SK-N-SH (cell line): ENCODE data around the gene CCDC187. TPM values are rescaled to one million over a fixed set of nuclear protein-coding genes. Genes with fewer than 3 reads are reported as not detected.

Experiments used
- CTCF ChIA-PET: fragments of 300-600, 350-600 bp; formaldehyde crosslinking; extraction: SDS; loops from one replicate; lab custom pipeline; 2021; lab: Yijun Ruan, JAX
- POLR2A ChIA-PET: fragments of 350-600 bp; sonication (Branson Sonifier 250); formaldehyde crosslinking; extraction: SDS; loops from one replicate; lab custom pipeline; 2020; ENCODE audit warnings: antibody characterized with exemption, inconsistent platforms; lab: Yijun Ruan, JAX
- DNase-seq: peaks from one replicate; pipeline ENCODE4 v3.0.0; 2012
- H2AFZ ChIP-seq: fragments of 200-600 bp; sonication (generic); 2 replicates; pipeline ENCODE4 v1.8.1; 2016; ENCODE audit warnings: antibody characterized with exemption, mild to moderate bottlenecking, low read depth
- H3F3A ChIP-seq: fragments of 200-600 bp; sonication (generic); replicated peaks from 2 replicates; pipeline ENCODE3; 2016; ENCODE audit warnings: antibody characterized with exemption, mild to moderate bottlenecking; ENCODE audit not compliant: insufficient read depth
- H3K27ac ChIP-seq, 2 experiments: fragments of 200-500 bp in 1 of 2; fragments of 200-600 bp in 1 of 2; sonication (Bioruptor generic) in 1 of 2; sonication (generic), shearing (Covaris generic) in 1 of 2; 2 replicates each; pipeline versions ENCODE4 v1.5.1 to v1.6.1; 2014 to 2016; ENCODE audit warnings: low read depth in 2 of 2, inconsistent platforms in 1 of 2, low read length in 1 of 2, mild to moderate bottlenecking in 1 of 2, mixed read lengths in 1 of 2
- H3K27me3 ChIP-seq: fragments of 200-600 bp; sonication (generic), shearing (Covaris generic); 2 replicates; pipeline ENCODE4 v1.6.1; 2016; ENCODE audit warnings: mixed run types; ENCODE audit not compliant: insufficient read depth
- H3K36me3 ChIP-seq, 2 experiments: fragments of 200-500 bp in 1 of 2; fragments of 200-600 bp in 1 of 2; sonication (Bioruptor generic) in 1 of 2; sonication (generic) in 1 of 2; replicated peaks in 1 of 2; 2 replicates each; pipeline versions ENCODE3 to v1.5.1; 2014 to 2016; ENCODE audit warnings: low read length in 1 of 2, mild to moderate bottlenecking in 1 of 2; ENCODE audit not compliant: insufficient read depth in 2 of 2, control insufficient read depth in 1 of 2
- H3K4me1 ChIP-seq, 2 experiments: fragments of 200-500 bp in 1 of 2; fragments of 200-600 bp in 1 of 2; sonication (Bioruptor generic) in 1 of 2; sonication (generic), shearing (Covaris generic) in 1 of 2; 2 replicates each; pipeline versions ENCODE4 v1.5.1 to v1.6.1; 2014 to 2016; ENCODE audit warnings: low read depth in 1 of 2, low read length in 1 of 2, mixed run types in 1 of 2; ENCODE audit not compliant: insufficient read depth in 2 of 2, control insufficient read depth in 1 of 2
- H3K4me2 ChIP-seq: fragments of 200-600 bp; sonication (generic), shearing (Covaris generic); 2 replicates; pipeline ENCODE4 v1.6.1; 2017; ENCODE audit warnings: mixed run types
- H3K4me3 ChIP-seq, 2 experiments: fragments of 200-500 bp in 1 of 2; fragments of 200-600 bp in 1 of 2; sonication (Bioruptor generic) in 1 of 2; sonication (generic), shearing (Covaris generic) in 1 of 2; 2 replicates each; pipeline versions ENCODE4 v1.5.1 to v1.8.1; 2014 to 2016; ENCODE audit warnings: low read depth in 2 of 2, inconsistent platforms in 1 of 2, low read length in 1 of 2, mild to moderate bottlenecking in 1 of 2, mixed read lengths in 1 of 2, moderate library complexity in 1 of 2
- H3K79me2 ChIP-seq: fragments of 200-600 bp; sonication (generic); 2 replicates; pipeline ENCODE4 v1.8.1; 2017; ENCODE audit warnings: mild to moderate bottlenecking; ENCODE audit not compliant: insufficient read depth
- H3K9ac ChIP-seq: fragments of 200-600 bp; sonication (generic); 2 replicates; pipeline ENCODE4 v1.6.1; 2017; ENCODE audit warnings: mixed run types
- H3K9me2 ChIP-seq: fragments of 200-600 bp; sonication (generic); 2 replicates; pipeline ENCODE4 v1.6.1; 2017; ENCODE audit warnings: mixed run types
- H3K9me3 ChIP-seq: fragments of 200-600 bp; sonication (generic); 2 replicates; pipeline ENCODE4 v1.6.1; 2017; ENCODE audit warnings: mixed run types, mild to moderate bottlenecking, moderate library complexity
- H4K20me1 ChIP-seq: fragments of 200-600 bp; sonication (generic); 2 replicates; pipeline ENCODE4 v1.6.1; 2017; ENCODE audit warnings: mild to moderate bottlenecking, mixed run types; ENCODE audit not compliant: insufficient read depth
- ELF1 ChIP-seq: IDR thresholded peaks from 2 replicates; pipeline ENCODE4 v1.4.0; 2012
- EP300 ChIP-seq, 2 experiments: IDR thresholded peaks; 2 replicates each; pipeline versions ENCODE4 v1.4.0 to v1.6.1; 2012; ENCODE audit warnings: borderline replicate concordance in 1 of 2, low read depth in 1 of 2, low read length in 1 of 2
- FOSL2 ChIP-seq: IDR thresholded peaks from 2 replicates; pipeline ENCODE4 v1.4.0; 2012; ENCODE audit warnings: low read depth, mild to moderate bottlenecking, moderate library complexity, borderline replicate concordance
- FOXM1 ChIP-seq: IDR thresholded peaks from 2 replicates; pipeline ENCODE4 v1.4.0; 2012; ENCODE audit warnings: low read depth, mild to moderate bottlenecking
- GABPA ChIP-seq: IDR thresholded peaks from 2 replicates; pipeline ENCODE4 v1.4.0; 2012; ENCODE audit warnings: low read depth, mild to moderate bottlenecking
- MXI1 ChIP-seq: IDR thresholded peaks from 2 replicates; pipeline ENCODE4 v1.6.1; 2012; ENCODE audit warnings: mild to moderate bottlenecking, low read depth, low read length, improper control_type of control experiment
- NFIC ChIP-seq: IDR thresholded peaks from 2 replicates; pipeline ENCODE4 v1.4.0; 2012; ENCODE audit warnings: borderline replicate concordance
- RAD21 ChIP-seq: IDR thresholded peaks from 2 replicates; pipeline ENCODE4 v1.6.1; 2012; ENCODE audit warnings: mild to moderate bottlenecking, low read length
- RCOR1 ChIP-seq: fragments of 150-350 bp; IDR thresholded peaks from 2 replicates; pipeline ENCODE4 v1.6.1; 2017; ENCODE audit warnings: antibody characterized with exemption, low read length
- TAF1 ChIP-seq: IDR thresholded peaks from 2 replicates; pipeline ENCODE4 v1.6.1; 2012; ENCODE audit warnings: low read depth, mild to moderate bottlenecking, low read length, moderate library complexity, borderline replicate concordance
- TCF12 ChIP-seq: IDR thresholded peaks from 2 replicates; pipeline ENCODE4 v1.4.0; 2012
- TEAD4 ChIP-seq: IDR thresholded peaks from 2 replicates; pipeline ENCODE4 v1.4.0; 2012; ENCODE audit warnings: mild to moderate bottlenecking, borderline replicate concordance; ENCODE audit not compliant: insufficient read depth
- USF2 ChIP-seq: fragments of 150-350 bp; IDR thresholded peaks from 2 replicates; pipeline ENCODE4 v1.6.1; 2017; ENCODE audit warnings: antibody characterized with exemption, low read length, low read depth, borderline replicate concordance
- WGBS: methylation state at CpG from one replicate; pipeline ENCODE4 v1.1.6; 2017; ENCODE audit warnings: low lambda C conversion rate; 5-methylcytosine and 5-hydroxymethylcytosine counted together
- polyA plus RNA-seq, 3 experiments: library from polyadenylated mRNA; depleted of rRNA; stranded (reverse); fragments of >200 nt; gene quantifications; 2 replicates each; pipeline ENCODE4 v1.2.3, GENCODE V29; 2012
- TF ChIP-seq, protein P1 (sequence below): IDR thresholded peaks from 2 replicates; pipeline ENCODE4; 2012
- TF ChIP-seq, protein P2 (sequence below): IDR thresholded peaks from 2 replicates; pipeline ENCODE4 v1.4.0; 2012; ENCODE audit warnings: low read depth, borderline replicate concordance
- TF ChIP-seq, protein P3 (sequence below): IDR thresholded peaks from 2 replicates; pipeline ENCODE4 v1.4.0; 2012; ENCODE audit warnings: low read depth
- TF ChIP-seq, protein P4 (sequence below): IDR thresholded peaks from 2 replicates; pipeline ENCODE4 v1.4.0; 2012; ENCODE audit warnings: low read depth, borderline replicate concordance

The CCDC187 gene
- polyA plus RNA-seq, 1 of the 3 experiments (the other 2 are of a cell fraction), result not detected

DNA sequence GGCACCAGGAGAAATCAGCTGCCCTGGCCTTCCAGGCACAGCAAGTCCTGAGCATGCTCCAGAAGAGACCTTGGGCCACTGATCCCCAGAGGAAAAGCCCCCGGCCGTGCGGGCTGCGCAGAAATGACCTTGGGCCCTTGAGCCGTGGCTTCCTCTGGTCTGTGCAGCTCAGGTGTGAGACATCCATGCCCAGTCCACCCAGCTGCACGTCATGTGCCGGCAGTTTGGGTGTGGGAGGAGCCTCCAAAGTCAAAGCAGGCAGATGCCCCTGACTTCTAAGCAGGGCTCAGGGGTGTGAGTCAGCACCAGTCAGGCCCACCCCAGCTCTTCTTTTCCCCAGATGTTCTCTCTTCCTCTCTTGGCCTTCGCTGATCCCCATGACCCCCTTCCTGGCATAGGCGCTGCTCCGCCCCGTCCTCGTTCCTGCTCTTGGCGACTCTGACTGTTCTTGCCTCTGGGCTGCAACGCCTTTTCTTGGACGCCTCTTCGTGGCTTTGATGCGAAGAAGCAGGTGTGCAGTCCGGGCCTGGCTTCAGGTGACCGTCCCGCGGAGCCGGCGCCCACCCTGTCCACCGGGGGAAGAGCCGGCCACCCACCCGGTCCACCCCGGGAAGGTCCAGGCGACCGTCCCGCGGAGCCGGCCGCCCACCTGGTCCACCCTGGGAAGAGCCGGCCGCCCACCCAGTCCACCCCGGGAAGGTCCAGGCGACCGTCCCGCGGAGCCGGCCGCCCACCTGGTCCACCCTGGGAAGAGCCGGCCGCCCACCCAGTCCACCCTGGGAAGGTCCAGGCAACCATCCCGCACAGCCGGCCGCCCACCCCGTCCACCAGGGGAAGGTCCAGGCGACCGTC lies 52.4 kb downstream of the CCDC187 start:
- no peak overlapping the region for H3K4me2 ChIP-seq
- no peak overlapping the region for H3K4me3 ChIP-seq
- no peaks in the 10 kb centered on the region for H3K27me3 ChIP-seq
- ChIA-PET CTCF (interaction anchor here (0.8 to 1.7 kb wide), 3 partner anchors 16 to 33 kb away, joined by 3 to 6 read pairs (median 4); no protein-coding TSS in a partner anchor), POLR2A (no interaction called here)
- H4K20me1 ChIP-seq, result no peaks in the 10 kb centered on the region
- no peaks in the 10 kb centered on the region for H3F3A ChIP-seq
- H3K36me3 ChIP-seq, result no peaks in the 10 kb centered on the region
- no peaks in the 10 kb centered on the region for H3K9me3 ChIP-seq
- H2AFZ ChIP-seq, result no peak overlapping the region
- H3K9me2 ChIP-seq, result no peaks in the 10 kb centered on the region
- no peak overlapping the region for H3K9ac ChIP-seq
- H3K27ac ChIP-seq, result no peak overlapping the region
- TF ChIP-seq TEAD4 (no peak), TCF12 (no peak), ELF1 (no peak)
- TF ChIP-seq, protein P1, sequence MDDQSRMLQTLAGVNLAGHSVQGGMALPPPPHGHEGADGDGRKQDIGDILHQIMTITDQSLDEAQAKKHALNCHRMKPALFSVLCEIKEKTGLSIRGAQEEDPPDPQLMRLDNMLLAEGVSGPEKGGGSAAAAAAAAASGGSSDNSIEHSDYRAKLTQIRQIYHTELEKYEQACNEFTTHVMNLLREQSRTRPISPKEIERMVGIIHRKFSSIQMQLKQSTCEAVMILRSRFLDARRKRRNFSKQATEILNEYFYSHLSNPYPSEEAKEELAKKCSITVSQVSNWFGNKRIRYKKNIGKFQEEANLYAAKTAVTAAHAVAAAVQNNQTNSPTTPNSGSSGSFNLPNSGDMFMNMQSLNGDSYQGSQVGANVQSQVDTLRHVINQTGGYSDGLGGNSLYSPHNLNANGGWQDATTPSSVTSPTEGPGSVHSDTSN, result no peak
- 89% methylated on average over 24 of the region's 50 CpGs for WGBS
- no peak for DNase-seq
- H3K4me1 ChIP-seq, result peaks cover 0 to 17% of the 10 kb centered on the region in 2 experiments; a peak in 1 of 4 replicates
- no peaks in the 10 kb centered on the region for H3K79me2 ChIP-seq

- CTCF ChIA-PET, result interaction anchor here (1.1 to 1.7 kb wide), 3 partner anchors 17 to 34 kb away, joined by 3 to 6 read pairs (median 4); no protein-coding TSS in a partner anchor
- H3K4me3 ChIP-seq, result no peak overlapping the region
- 60% methylated on average over 1 of the region's 10 CpGs for WGBS
- no peaks in the 10 kb centered on the region for H3K79me2 ChIP-seq
- H3F3A ChIP-seq, result no peaks in the 10 kb centered on the region
- no peaks in the 10 kb centered on the region for H3K9me2 ChIP-seq
- H2AFZ ChIP-seq, result no peak overlapping the region
- no peaks in the 10 kb centered on the region for H4K20me1 ChIP-seq
- no peaks in the 10 kb centered on the region for H3K36me3 ChIP-seq
- H3K27me3 ChIP-seq, result no peaks in the 10 kb centered on the region
- POLR2A ChIA-PET, result no interaction called here
- DNase-seq, result no peak
- no peaks in the 10 kb centered on the region for H3K9me3 ChIP-seq
- H3K4me1 ChIP-seq, result peaks cover 0 to 19% of the 10 kb centered on the region in 2 experiments; a peak in 1 of 4 replicates
- H3K27ac ChIP-seq, result no peak overlapping the region
- H3K9ac ChIP-seq, result no peak overlapping the region
- TF ChIP-seq, protein P2, sequence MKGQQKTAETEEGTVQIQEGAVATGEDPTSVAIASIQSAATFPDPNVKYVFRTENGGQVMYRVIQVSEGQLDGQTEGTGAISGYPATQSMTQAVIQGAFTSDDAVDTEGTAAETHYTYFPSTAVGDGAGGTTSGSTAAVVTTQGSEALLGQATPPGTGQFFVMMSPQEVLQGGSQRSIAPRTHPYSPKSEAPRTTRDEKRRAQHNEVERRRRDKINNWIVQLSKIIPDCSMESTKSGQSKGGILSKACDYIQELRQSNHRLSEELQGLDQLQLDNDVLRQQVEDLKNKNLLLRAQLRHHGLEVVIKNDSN, result no peak
- TF ChIP-seq NFIC, result no peak
- no peak for TF ChIP-seq RCOR1
- TF ChIP-seq, protein P3, sequence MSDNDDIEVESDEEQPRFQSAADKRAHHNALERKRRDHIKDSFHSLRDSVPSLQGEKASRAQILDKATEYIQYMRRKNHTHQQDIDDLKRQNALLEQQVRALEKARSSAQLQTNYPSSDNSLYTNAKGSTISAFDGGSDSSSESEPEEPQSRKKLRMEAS, result no peak
- TF ChIP-seq ELF1, result no peak
- TF ChIP-seq TAF1, result no peak
- TF ChIP-seq TEAD4, result no peak
- TF ChIP-seq EP300 (IDR thresholded peaks at IDR 0.05; ENCODE audit: borderline replicate concordance in 1 of 2, low read depth in 1 of 2, low read length in 1 of 2), result no peak
- TF ChIP-seq FOXM1, result no peak
- TF ChIP-seq GABPA, result no peak
- TF ChIP-seq, protein P1, result no peak
- TF ChIP-seq MXI1, result no peak
- TF ChIP-seq, protein P4, sequence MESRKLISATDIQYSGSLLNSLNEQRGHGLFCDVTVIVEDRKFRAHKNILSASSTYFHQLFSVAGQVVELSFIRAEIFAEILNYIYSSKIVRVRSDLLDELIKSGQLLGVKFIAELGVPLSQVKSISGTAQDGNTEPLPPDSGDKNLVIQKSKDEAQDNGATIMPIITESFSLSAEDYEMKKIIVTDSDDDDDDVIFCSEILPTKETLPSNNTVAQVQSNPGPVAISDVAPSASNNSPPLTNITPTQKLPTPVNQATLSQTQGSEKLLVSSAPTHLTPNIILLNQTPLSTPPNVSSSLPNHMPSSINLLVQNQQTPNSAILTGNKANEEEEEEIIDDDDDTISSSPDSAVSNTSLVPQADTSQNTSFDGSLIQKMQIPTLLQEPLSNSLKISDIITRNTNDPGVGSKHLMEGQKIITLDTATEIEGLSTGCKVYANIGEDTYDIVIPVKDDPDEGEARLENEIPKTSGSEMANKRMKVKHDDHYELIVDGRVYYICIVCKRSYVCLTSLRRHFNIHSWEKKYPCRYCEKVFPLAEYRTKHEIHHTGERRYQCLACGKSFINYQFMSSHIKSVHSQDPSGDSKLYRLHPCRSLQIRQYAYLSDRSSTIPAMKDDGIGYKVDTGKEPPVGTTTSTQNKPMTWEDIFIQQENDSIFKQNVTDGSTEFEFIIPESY, result no peak
- TF ChIP-seq RAD21, result no peak
- no peak for TF ChIP-seq FOSL2
- no peak for TF ChIP-seq USF2
- H3K4me2 ChIP-seq, result no peak overlapping the region
These were observed 53.2 kb downstream of the CCDC187 start for GRCh38 chr9:136250676-136251075.
